SK-N-DZ (cell line): Measurements from ENCODE around the gene BBOX1.
A peak's percentile ranks its signal among the peaks of the same experiment; 100 is the strongest.

Experiments
- DNase-seq: peaks from one replicate; pipeline ENCODE4 v3.0.0-alpha.2; 2015; ENCODE audit warnings: low spot score

BBOX1 gene

DNA sequence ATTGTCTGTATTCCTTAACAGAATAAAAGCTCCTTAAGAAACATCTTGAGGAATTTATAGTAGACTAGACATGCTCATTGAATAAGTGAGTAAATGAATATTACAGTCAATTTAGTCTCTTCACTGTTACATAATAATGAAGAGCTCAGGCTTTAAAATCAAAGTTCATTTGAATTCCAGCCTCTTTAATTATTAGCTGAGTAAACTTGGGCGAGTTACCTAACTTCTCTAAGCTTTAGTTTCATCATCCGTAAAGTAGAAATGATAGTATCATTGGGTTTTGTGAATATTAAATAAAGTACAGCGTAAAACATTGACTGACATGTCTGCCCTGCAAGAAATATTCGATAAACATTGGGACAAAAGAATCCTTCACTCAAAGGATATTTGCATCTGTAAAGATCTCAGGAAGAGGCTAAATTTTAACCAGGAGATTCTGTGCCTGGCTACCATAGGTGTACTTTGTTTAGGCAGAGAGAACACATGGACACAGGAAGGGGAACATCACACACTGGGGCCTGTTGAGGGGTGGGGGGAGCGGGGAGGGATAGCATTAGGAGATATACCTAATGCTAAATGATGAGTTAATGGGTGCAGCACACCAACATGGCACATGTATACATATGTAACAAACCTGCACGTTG, 15.2 kb upstream of the BBOX1 start:
- DNase-seq: no peak

DNA sequence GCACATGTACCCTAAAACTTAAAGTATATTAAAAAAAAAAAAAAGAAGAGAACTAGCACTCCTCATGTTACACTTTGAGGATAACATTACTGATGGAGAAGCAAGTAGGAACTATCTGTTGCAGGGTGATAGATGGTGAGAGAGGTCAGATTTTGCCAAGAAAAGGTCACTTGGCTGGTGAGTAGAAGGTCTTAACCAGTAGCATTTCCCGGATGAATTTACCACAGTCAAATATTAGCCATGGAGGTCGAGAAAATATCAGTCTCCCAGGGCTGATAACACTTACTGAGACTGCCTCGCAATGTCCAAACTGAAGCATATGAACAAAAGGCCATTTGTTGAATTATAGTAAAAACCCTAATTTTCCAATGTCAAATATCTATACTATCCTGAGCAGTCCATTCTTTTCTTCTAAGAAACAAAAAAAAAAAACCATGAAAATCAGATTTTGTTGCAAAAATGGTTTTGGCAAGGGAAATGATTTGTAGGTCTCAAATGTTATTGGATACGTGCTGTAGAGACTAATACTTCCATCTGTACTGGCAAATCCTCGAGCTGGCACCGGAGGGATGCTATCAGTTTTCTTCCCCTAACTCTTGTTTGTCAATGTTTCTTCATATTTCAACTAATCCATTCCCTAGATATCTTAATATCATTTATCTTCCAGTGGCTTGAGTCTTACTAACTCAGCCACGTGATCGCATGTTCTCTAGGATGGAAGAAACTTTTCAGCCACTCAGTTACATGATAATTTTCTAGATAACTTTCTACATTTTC, 14.5 kb upstream of the BBOX1 start:
- no peak for DNase-seq

DNA sequence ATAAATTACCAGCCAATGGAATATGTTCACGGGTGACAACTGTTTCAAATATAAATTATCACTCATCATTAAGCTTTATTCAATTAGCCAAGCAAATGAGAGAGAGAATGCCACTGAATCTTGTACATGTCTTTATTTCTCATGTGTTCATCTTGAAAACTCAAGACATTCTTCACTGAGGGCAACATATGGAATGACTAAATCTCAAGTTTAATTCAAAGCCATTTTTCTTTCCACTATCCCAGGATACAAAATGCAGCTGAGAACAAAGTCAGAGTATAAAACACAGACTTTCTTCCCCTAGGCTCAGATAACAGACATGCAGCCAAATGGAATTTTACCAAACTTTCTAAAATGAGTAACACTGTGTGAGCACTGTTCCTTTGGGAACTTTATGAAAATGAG, 12.1 kb upstream of the BBOX1 start:
- no peak for DNase-seq

DNA sequence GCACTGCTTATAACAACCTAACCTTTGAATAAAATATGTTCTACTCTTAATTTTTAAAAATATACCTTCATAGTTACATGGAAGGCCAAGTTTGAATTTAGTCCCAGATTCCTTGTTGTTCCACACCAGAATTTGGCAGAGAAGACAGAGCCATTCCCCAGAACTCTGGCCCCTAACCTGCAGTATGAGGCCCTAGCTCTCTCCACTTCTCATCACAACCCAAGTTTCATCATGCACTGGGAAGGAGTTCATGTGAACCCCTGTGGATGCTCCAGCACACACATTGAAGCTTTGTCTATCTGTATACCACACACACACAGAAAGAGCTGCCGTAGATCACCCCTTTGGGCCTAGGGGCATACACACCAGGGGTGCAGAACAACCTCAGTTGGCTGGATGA, 10.6 kb upstream of the BBOX1 start:
- no peak for DNase-seq

DNA sequence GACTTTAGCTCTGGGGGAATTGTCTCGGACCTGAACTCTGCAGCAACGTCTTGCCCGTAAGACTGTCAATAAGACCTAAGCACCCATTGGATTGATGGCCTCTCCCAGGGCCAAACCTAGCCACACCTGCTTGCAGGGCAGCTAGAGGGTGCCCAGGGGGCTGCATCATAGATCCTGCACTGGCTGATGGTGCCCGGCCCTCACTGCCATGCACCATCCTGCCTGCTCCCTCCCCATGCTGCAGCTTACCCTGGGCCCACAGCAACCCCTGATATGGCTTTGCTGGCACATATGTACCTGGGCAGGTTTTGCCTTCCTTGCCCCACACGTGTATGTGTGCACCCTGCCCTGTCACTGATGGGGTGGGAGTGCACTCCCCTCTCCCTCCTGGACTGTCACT, 8.9 kb upstream of the BBOX1 start:
- no peak for DNase-seq

DNA sequence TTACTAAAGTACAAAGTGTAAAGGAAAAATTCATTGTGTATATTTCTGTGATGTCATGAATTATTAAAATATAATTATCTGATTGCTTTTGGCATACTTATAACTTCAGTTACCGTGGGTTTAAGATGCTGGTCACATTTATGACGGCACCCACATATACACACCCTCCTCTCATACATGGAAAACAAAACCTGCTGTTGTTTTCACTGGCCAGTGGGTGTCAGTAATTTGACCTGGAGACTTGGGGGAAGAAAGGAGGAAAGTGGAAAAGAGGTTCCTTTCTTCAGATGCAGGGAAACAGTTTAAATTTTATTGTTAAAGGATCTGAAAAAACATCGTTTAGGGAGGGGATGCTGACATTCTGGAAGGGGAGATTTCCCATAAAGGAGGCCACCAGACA, 742 bp upstream of the BBOX1 start:
- DNase-seq: no peak

DNA sequence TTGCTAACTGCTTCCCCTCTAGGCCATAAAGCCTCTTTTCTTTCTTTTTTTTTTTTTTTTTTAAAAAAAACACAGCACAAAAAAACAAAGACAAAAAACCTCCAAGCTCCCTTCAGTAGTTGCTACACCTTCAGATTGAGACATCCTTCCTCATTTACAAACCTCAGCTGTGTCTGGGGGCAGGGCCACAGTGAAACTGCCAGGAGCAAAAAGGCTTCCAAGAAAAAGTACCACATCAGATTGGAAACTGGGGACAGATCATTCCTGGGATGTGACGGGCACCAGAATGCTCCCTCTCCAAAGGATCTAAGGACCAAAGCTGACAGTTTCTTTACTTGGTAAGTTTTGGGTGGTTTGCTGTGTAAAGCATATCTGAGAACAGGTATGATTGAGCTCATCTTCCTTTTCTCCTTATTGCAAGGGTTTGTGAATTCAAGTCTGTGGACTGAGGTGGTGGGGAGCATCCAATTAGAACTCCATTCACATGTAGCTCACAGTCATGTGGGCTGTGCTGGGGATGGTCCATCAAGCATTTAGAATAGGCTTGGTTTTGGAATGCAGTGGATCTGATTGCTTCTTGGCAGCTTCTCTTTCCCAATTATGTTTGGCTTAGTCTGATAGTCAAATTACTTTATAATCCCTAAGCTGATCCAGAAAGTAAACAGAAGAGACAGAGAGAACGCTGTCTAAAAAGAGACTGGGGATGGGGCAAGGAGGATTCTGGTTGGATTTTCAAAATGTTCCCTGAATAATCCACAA, 705 bp downstream of the BBOX1 start:
- no peak for DNase-seq

DNA sequence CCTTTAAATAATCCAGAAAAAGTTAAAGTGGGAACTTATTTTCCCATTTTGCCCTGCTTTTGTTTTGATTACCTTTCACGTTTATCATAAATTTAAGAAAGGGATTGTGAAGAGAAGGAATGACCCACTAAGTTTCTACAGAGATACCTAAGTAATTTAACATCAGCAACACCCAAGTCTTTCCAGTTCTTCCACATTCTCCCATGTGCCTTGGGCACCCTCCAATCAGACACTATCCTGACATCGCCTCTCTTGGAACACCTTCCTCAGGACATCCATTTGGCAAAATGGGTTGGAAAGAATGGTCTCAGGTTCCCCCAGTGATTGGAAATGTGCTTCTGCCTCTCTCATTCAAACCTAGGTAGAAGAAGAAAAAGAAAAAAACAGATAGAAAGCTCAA, 6.3 kb downstream of the BBOX1 start:
- no peak for DNase-seq

DNA sequence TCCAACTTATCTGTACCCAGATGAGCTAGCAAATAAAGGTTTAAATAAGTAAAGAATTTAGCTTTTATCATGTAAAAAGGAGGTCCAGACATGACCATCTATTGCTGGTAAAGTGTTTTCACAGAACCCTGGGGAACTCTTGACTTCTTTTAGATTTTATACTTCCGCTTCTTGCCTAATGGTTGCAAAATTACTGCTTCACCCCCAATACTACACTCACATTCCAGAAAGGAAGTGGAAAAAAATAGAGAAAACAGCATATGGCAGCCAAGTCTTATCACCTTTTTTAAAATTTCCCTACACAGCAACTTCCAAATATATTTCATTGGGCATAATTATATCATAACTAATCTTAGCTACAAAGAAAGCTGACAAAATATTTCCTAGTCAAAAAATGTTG, 12.1 kb downstream of the BBOX1 start:
- DNase-seq: no peak

DNA sequence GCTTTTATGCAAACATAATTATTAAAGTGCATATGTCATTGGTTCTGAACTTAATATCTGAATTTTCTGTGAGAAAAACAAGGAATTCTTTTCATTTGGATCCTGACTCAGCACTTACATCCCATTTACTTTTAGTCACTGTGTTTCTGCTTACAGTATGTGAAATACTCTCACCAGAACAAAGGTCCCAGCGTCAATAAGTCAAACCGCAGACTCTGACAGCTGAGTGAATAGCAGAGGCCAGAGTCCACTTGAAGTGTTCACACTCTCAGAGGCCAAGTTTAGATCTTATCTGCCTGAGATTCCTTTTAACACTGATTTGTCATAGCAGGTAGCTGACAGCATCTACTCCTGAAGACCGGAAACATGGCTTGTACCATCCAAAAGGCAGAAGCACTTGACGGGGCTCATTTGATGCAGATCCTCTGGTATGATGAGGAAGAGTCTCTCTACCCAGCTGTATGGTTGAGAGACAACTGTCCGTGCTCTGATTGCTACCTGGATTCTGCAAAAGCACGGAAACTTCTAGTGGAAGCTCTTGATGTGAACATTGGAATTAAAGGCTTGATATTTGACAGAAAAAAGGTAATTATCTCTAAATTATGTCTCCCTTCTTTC, 14.6 kb downstream of the BBOX1 start:
- DNase-seq: peak; percentile 66

DNA sequence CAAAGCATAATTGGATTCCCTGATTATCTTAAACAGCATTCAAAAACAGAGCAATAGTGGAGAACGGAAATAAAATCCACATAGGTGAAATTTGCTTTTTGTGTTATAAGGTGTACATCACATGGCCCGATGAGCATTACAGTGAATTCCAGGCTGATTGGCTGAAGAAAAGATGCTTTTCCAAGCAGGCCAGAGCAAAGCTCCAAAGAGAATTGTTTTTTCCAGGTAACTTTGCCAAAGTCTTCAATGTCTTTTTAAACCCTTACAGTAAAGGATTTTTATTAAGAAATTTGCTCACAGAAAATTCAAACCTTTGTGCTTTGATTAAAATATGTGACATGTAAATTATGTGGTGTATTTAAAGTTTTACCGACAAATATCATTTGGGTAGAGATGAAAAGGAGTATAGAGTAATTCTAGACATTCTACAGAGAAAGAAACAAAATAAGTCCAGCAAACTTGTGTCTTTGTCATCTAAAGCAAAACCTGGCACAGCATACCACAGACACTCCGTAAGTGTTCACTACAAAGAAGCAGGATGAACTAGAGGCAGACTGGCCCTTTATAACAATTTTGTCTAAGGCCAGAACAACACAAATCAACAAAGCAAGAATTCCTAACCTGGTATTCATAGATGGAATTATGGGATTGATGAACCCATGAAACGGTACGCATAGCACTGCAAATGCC, 16.6 kb downstream of the BBOX1 start:
- no peak for DNase-seq

DNA sequence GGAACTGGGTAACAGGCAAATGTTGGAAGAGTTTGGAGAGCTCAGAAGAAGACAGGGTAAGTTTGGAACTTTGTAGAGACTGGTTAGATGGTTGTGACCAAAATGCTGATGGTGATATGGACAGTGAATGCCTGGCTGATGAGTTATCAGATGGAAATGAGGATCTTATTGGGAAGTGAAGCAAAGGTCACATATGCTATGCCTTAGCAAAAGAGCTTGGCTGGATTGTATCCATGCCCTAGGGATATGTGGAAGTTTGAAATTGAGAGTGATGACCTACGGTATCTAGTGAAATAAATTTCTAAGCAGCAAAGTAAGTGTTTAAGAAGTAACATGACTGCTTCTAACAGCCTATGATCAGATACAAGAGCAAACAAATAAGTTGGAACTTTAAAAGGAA, 17.8 kb downstream of the BBOX1 start:
- DNase-seq: no peak

DNA sequence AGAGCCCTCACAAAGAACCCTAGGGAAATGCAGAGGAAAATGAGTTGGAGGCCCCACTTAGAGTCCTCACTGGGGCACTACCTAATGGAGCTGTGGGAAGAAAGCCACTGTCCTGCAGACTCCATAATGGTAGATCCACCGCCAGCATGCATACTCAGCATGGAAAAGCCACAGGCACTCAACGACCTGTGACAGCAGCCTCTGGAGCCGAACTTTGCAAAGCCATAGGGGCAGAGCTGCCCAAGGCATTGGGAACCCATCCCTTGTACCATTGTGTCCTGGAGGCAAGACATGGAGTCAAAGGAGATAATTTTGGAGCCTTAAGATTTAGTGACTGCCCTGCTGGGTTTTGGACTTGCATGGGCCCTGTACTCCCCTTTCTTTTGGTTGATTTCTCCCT, 18.8 kb downstream of the BBOX1 start:
- no peak for DNase-seq

DNA sequence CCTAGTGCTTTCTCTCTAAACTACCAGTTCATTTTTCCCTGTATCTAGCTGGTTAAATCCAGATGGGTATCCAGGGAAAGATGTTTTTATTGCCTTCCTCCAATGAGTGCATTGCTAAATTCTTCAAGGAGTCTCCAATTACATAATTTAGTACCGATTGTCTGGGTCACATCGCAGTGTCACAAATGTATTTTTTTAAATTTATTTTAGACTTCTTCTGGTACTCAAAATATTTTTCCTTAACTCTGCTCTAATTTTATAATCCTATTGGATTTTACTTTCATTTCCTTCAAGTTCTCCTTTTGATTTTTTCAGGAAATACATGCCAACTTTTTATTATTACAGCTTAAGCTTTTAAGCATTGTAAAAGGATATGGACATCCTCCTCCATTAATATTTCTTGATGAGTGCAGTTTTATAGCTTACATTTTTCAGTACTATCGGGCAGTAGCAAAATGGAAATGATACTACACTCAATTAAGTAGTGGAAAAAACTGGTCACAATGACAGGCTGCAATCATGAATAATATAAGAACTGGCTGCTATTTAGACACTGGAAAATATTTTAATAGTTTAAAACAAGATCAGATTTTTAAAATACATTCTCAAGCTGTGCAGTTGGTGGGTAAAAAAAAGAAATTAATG, 20.3 kb downstream of the BBOX1 start:
- DNase-seq: no peak

DNA sequence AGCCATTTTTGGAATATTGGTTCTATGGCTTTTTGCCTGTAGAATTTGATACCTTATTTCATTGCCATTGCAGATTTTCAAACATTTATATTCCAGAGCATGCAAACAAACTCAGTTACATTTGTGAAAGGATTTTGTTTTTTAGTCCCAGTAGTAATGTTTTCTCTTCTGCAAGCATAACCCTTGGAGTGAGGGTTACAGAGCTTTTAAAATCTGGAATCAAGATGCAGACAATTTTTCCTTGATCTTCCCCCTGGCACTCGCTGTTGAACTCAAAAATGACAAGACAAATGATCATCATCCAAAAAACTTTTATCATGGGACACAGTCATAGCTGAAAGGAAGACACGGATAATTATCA, 20.8 kb downstream of the BBOX1 start:
- no peak for DNase-seq

DNA sequence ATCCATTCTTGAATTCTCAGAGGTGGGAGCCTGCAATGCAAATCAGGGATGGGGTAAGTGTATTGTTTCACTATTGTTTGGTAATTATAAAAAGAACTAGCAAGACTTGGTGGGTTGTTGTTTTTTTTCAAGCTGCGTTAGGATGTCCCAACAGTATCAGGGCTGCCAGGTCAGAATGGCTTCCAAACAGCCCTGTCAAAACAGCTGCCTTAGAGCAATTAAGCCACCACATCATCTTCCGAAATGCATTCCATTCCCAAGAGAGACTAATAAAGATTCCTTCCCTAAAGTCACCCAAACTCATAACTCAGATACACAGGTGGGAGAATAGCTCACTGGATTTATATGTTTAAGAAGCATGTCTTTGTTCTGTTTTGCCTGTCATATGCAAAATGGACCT, 23.5 kb downstream of the BBOX1 start:
- DNase-seq: no peak

DNA sequence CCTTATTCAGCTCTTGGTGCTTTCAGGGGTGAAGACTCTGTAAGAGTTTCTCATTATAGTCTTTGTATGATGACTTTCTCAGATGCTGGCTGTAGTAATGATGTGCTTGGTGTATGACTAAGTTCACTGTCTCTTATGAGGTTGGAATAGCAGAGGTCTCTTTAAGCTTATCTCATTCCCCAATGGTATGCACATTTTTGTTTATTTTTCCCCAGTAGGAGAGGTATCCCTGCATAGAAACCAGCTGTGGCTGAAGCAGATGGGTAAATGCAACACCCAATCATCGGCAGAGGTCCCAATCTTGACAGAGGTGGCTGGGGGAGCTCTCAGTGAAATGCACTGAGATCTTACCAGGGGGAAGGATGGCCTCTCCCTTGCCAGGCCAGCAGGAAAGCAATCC, 34.6 kb downstream of the BBOX1 start:
- no peak for DNase-seq

DNA sequence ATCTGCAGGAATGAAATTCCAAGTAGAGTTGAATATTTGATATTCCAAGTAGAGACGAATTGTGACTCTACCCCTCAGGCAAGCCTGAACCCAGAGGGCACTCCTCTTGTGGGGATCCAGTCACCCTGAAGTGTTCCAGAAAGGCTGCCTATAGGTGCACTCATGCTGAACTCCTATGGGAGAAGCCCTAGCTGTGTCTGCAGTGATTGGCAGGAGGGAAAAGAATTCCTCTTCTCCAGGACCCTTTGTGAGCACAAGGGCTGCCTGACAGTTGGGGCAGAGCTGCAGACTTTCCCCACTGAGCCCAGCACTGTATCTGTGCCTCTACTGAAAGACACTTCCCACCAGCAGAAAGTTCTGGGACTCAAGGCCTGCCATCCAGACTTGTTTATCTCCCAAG, 35.0 kb downstream of the BBOX1 start:
- DNase-seq: no peak

DNA sequence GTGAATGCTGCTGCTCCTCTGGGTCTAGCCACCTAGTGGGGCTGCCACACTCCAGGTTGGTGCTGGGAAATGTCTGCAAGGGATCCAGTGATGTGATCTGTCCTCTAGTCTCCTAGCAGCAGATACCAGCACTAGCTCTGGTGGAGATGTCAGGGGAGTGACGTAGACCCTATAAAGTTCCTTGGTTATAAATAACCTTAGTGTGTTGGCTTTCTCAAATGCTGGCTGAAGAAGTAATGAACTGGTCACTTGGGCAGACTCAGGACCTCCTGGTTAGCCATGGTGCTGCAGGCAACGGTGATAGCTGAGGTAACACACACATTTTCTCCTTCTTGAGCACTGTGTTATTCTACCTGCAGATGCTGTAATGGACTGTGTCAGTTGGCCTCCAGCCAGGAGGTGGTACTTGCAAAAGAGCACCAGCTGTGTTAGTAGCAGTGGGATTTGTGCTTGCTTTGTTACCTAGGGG, 35.5 kb downstream of the BBOX1 start:
- DNase-seq: peak; percentile 72

DNA sequence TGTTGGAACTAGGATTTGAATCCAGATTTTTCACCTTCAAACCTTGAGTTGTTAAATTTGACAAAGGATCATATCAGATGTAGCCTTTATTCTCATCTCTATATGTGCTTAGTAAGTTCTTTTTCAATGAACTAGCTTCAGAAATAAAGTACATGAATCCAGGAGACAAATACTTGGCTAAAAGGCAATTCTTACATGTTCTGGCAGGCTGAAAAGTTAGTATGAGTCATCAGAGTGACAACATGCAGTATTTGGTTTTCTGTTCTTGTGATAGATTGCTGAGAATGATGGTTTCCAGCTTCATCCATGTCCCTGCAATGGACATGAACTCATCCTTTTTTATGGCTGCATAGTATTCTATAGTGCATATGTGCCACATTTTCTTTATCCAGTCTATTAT, 40.4 kb downstream of the BBOX1 start:
- DNase-seq: no peak

DNA sequence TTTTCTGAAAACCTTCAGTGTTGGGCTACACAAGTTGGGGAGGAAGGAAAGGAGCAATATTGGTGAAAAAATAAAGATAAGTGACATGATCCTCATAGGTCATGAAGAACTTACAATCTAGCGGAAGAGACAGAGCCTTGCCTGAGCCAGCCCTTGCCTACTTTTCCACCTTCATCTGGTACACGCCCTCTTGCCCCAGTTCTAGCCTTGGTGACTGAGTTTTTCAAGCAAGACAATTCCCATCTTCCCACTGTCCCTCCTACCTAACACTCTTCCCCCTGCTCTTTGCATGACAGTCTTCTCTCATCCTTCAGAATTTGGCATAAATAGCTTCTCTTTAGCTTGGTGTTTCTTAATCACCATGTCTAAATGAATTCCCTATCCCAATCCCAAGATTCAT, 42.6 kb downstream of the BBOX1 start:
- DNase-seq: no peak
